T1000 (cell line): ENCODE data around the gene LAMA4.

Experiments
- DNase-seq: peaks from one replicate; lab custom pipeline; 2025; ENCODE audit warnings: mixed read lengths; lab: John Stamatoyannopoulos, UW

The LAMA4 gene

GRCh38 chr6:112237066-112237465 lies 17.3 kb downstream of the LAMA4 start:
- DNase-seq, result no peak

- no peak for DNase-seq
Measured at GRCh38 chr6:112235956-112236355, 18.4 kb downstream of the LAMA4 start.

- DNase-seq, result no peak
Measured at GRCh38 chr6:112234601-112235000, 19.8 kb downstream of the LAMA4 start.

GRCh38 chr6:112233847-112234246 lies 20.5 kb downstream of the LAMA4 start:
- no peak for DNase-seq

- DNase-seq, result no peak
Measured at GRCh38 chr6:112232845-112233256, 21.5 kb downstream of the LAMA4 start.

- no peak for DNase-seq
Measured at GRCh38 chr6:112231594-112232060, 22.7 kb downstream of the LAMA4 start.

- DNase-seq, result no peak
Measured at GRCh38 chr6:112231164-112231563, 23.2 kb downstream of the LAMA4 start.

GRCh38 chr6:112228480-112229332 lies 25.7 kb downstream of the LAMA4 start:
- DNase-seq, result no peak

GRCh38 chr6:112227992-112228391 lies 26.4 kb downstream of the LAMA4 start:
- no peak for DNase-seq

GRCh38 chr6:112227411-112227810 lies 27.0 kb downstream of the LAMA4 start:
- no peak for DNase-seq

- DNase-seq, result no peak
Measured at GRCh38 chr6:112225691-112226090, 28.7 kb downstream of the LAMA4 start.

GRCh38 chr6:112224088-112224487 lies 30.3 kb downstream of the LAMA4 start:
- no peak for DNase-seq

- DNase-seq, result no peak
Measured at GRCh38 chr6:112223070-112223861, 31.1 kb downstream of the LAMA4 start.

- no peak for DNase-seq
Measured at GRCh38 chr6:112221981-112222852, 32.1 kb downstream of the LAMA4 start.

- no peak for DNase-seq
Measured at GRCh38 chr6:112221561-112221960, 32.8 kb downstream of the LAMA4 start.

GRCh38 chr6:112218563-112218962 lies 35.8 kb downstream of the LAMA4 start:
- DNase-seq, result no peak

- no peak for DNase-seq
Measured at GRCh38 chr6:112216662-112217551, 37.5 kb downstream of the LAMA4 start.

- DNase-seq, result no peak
Measured at GRCh38 chr6:112215488-112216284, 38.7 kb downstream of the LAMA4 start.

GRCh38 chr6:112214739-112215269 lies 39.6 kb downstream of the LAMA4 start:
- no peak for DNase-seq

- no peak for DNase-seq
Measured at GRCh38 chr6:112210852-112211251, 43.5 kb downstream of the LAMA4 start.
